ENCODE measurements around the gene C20orf173.
"Not testable (repeated sequence)": the region's sequence is repeated elsewhere in the genome, so short reads cannot be mapped to it uniquely, and the experiment has no call there.

Gene C20orf173

GRCh38 chr20:35544941-35545340 is 15.5 kb upstream of the C20orf173 start:
- DNase-seq = not testable (repeated sequence)

GRCh38 chr20:35544436-35544835 is 15.0 kb upstream of the C20orf173 start:
- DNase-seq = no peak

- no peak for DNase-seq
Observed at GRCh38 chr20:35542990-35543389, 13.5 kb upstream of the C20orf173 start.

- peak; percentile 98 for DNase-seq
Observed at GRCh38 chr20:35541783-35542662, 12.6 kb upstream of the C20orf173 start, which contains the start of gene ERGIC3. Gene ERGIC3 (plus strand): TSS chr20:35542078. CDS start chr20:35542098, 20 bp downstream.

GRCh38 chr20:35541118-35541782 is 11.8 kb upstream of the C20orf173 start:
- no peak for DNase-seq

- DNase-seq = no peak
Observed at GRCh38 chr20:35539756-35540212, 10.3 kb upstream of the C20orf173 start.

- no peak for DNase-seq
Observed at GRCh38 chr20:35527122-35527769, 2.2 kb downstream of the C20orf173 start.

- DNase-seq = no peak
Observed at GRCh38 chr20:35525639-35526038, 3.8 kb downstream of the C20orf173 start.

GRCh38 chr20:35523298-35523888 is 6.1 kb downstream of the C20orf173 start:
- DNase-seq = peak; percentile 27

GRCh38 chr20:35518955-35519354 is 10.5 kb downstream of the C20orf173 start:
- no peak for DNase-seq

GRCh38 chr20:35517767-35518166 is 11.7 kb downstream of the C20orf173 start:
- not testable (repeated sequence) for DNase-seq

GRCh38 chr20:35517125-35517524 is 12.3 kb downstream of the C20orf173 start:
- no peak for DNase-seq

- no peak for DNase-seq
Observed at GRCh38 chr20:35515949-35516645, 13.4 kb downstream of the C20orf173 start.

GRCh38 chr20:35515341-35515740 is 14.1 kb downstream of the C20orf173 start:
- DNase-seq = no peak

- no peak for DNase-seq
Observed at GRCh38 chr20:35514371-35514932, 15.0 kb downstream of the C20orf173 start.

GRCh38 chr20:35511814-35512420 is 17.5 kb downstream of the C20orf173 start:
- DNase-seq = no peak

- no peak for DNase-seq
Observed at GRCh38 chr20:35510951-35511735, 18.3 kb downstream of the C20orf173 start.

GRCh38 chr20:35508493-35509218 is 20.8 kb downstream of the C20orf173 start:
- no peak for DNase-seq

GRCh38 chr20:35506872-35507638 is 22.4 kb downstream of the C20orf173 start:
- DNase-seq = no peak

Data from stimulated activated CD4-positive, alpha-beta T cell treated with anti-CD3 and anti-CD28 coated beads, Interleukin-4, amount 100 ng/mL, for 24 hours (primary cell).